Measurements from ENCODE around the gene ADAMTS19. TPM values are rescaled to one million over a fixed set of nuclear protein-coding genes. Genes with fewer than 3 reads are reported as not detected.

Gene ADAMTS19, protein sequence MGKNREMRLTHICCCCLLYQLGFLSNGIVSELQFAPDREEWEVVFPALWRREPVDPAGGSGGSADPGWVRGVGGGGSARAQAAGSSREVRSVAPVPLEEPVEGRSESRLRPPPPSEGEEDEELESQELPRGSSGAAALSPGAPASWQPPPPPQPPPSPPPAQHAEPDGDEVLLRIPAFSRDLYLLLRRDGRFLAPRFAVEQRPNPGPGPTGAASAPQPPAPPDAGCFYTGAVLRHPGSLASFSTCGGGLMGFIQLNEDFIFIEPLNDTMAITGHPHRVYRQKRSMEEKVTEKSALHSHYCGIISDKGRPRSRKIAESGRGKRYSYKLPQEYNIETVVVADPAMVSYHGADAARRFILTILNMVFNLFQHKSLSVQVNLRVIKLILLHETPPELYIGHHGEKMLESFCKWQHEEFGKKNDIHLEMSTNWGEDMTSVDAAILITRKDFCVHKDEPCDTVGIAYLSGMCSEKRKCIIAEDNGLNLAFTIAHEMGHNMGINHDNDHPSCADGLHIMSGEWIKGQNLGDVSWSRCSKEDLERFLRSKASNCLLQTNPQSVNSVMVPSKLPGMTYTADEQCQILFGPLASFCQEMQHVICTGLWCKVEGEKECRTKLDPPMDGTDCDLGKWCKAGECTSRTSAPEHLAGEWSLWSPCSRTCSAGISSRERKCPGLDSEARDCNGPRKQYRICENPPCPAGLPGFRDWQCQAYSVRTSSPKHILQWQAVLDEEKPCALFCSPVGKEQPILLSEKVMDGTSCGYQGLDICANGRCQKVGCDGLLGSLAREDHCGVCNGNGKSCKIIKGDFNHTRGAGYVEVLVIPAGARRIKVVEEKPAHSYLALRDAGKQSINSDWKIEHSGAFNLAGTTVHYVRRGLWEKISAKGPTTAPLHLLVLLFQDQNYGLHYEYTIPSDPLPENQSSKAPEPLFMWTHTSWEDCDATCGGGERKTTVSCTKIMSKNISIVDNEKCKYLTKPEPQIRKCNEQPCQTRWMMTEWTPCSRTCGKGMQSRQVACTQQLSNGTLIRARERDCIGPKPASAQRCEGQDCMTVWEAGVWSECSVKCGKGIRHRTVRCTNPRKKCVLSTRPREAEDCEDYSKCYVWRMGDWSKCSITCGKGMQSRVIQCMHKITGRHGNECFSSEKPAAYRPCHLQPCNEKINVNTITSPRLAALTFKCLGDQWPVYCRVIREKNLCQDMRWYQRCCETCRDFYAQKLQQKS
- 12.8 to 14.8 TPM (median 13.2 TPM) in 3 replicates for total RNA-seq

DNA sequence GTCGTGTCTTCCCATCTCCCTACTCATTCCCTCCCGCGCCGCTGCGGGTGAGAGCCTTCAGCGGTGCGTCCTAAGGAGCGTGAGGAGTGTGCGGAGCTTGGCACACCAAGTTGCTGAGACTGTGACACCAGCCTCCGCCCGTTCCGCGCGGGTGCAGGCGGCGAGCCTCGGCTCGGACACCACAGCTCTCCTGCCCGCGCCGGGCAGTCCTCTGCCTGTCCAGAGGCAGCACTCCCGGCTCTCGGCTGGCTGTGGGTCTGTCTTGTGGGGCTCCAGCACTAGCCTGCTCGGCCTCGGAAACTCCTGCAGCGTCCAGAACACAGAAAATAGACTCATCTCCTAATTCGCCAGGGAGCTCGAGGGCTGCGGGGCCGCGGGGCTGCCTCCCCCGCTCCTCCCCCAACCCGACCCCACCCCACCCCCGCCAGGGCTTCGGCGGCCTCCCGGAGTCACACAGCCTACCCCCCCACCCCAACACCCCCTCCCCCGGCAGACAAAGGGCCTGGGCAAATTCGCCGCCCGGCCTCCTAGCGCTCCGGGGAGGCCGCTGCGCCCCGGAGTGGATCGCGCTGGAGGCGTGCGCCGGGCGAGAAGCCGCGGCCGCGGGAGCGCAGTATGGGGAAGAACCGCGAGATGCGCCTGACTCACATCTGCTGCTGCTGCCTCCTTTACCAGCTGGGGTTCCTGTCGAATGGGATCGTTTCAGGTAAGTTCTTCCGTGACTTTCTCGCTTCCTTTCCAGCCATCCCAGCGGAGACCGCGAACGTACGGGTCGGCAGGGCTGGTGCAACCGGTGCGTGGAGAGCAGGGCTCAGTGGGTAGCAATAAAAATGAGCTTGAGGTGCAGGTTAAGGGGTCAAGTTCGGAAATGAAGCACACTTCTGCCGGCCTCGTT lies at the start of gene ADAMTS19:
Gene ADAMTS19 (plus strand): TSS at position 522 of the 895 bp plus-strand sequence. CDS start 94 bp downstream, at position 616.
- H3K27ac Mint-ChIP-seq = peak within 1 kb of the TSS; percentile 81
- H3K9me3 Mint-ChIP-seq = no peaks in the 10 kb centered on the region
- peaks cover 28% of the 10 kb centered on the region for H3K4me1 Mint-ChIP-seq
- TF ChIP-seq, protein P1, sequence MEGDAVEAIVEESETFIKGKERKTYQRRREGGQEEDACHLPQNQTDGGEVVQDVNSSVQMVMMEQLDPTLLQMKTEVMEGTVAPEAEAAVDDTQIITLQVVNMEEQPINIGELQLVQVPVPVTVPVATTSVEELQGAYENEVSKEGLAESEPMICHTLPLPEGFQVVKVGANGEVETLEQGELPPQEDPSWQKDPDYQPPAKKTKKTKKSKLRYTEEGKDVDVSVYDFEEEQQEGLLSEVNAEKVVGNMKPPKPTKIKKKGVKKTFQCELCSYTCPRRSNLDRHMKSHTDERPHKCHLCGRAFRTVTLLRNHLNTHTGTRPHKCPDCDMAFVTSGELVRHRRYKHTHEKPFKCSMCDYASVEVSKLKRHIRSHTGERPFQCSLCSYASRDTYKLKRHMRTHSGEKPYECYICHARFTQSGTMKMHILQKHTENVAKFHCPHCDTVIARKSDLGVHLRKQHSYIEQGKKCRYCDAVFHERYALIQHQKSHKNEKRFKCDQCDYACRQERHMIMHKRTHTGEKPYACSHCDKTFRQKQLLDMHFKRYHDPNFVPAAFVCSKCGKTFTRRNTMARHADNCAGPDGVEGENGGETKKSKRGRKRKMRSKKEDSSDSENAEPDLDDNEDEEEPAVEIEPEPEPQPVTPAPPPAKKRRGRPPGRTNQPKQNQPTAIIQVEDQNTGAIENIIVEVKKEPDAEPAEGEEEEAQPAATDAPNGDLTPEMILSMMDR (IDR thresholded peaks at IDR 0.05; ENCODE audit: unreplicated experiment) = no peak
- peaks cover 25% of the 10 kb centered on the region for H3K27me3 Mint-ChIP-seq (ENCODE audit: low read depth)
- peak within 1 kb of the TSS; percentile 95 for H3K4me3 Mint-ChIP-seq
- H3K36me3 Mint-ChIP-seq = no peaks in the 10 kb centered on the region
- peak; percentile 30 to 59 for DNase-seq (ENCODE audit: low spot score in 2 of 2, unreplicated experiment in 2 of 2)

DNA sequence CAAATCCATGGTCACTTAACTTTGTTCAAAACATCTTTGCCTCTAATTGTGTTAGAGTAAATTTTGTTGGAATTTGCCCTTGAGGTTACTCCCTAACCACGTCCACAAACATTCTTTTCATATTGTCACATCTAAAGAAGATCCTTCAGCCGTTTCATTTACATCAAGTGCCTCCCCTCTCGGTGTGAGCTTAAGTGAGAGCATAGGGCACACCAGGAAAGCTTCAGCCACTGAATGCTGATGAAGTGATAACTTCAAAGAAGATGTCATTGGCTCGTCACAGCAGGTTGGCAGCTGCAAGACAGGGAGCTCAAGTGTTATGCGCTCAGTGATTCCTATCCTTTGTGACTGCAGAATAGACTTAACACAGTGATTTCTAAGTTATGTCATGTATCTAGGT lies 49.6 kb upstream of the ADAMTS19 start:
- Mint-ChIP-seq H3K4me1 (peaks cover 33% of the 10 kb centered on the region), H3K9me3 (peaks cover 20% of the 10 kb centered on the region), H3K27ac (peak overlapping the region; percentile 53), H3K4me3 (no peak overlapping the region), H3K27me3 (ENCODE audit: low read depth) (no peaks in the 10 kb centered on the region), H3K36me3 (peaks cover 5% of the 10 kb centered on the region)
- no peak for DNase-seq (ENCODE audit: low spot score in 2 of 2, unreplicated experiment in 2 of 2)
- TF ChIP-seq, protein P1 (IDR thresholded peaks at IDR 0.05; ENCODE audit: unreplicated experiment) = no peak

DNA sequence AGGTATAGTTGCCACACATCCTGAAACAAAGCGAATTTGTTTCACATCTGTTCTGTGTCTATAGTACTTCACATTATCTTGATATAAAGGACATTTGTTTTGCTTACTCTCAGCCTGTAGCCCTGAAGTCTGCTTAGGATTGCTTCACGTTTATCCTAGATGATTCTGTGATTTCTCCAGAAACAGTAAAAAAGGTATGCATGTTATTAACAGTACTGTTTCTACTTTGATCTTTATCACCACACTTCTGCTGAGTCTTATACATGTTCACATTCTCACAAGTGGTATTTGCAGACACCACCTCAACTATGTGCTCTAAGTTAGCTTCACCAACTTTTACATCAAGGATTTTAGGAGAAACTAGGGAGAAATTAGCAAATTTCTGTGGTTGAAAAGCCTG lies 47.4 kb upstream of the ADAMTS19 start:
- no peaks in the 10 kb centered on the region for H3K27me3 Mint-ChIP-seq (ENCODE audit: low read depth)
- H3K27ac Mint-ChIP-seq = peak overlapping the region; percentile 51
- no peak for DNase-seq (ENCODE audit: low spot score in 2 of 2, unreplicated experiment in 2 of 2)
- TF ChIP-seq, protein P1 (IDR thresholded peaks at IDR 0.05; ENCODE audit: unreplicated experiment) = no peak
- H3K36me3 Mint-ChIP-seq = peaks cover 10% of the 10 kb centered on the region
- no peak overlapping the region for H3K4me3 Mint-ChIP-seq
- peaks cover 39% of the 10 kb centered on the region for H3K9me3 Mint-ChIP-seq
- peaks cover 26% of the 10 kb centered on the region for H3K4me1 Mint-ChIP-seq

DNA sequence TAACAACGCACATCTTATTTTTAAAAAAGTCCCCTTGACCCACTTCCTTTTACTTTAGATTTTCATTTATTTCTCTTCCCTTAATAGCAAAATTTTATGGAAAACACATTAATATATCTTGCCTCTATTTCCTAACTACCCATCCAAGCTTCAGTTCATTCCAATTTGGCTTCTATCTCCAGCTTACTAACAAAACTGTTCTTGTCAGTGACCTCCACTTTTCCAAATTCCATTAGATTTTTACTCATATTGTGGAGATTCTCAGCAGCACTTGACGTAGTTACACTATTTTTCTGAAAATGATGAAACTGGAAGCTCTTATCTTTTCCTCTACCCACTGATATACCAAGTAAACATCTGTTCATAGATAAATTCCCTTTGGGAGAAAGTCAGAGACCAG lies 46.5 kb upstream of the ADAMTS19 start:
- Mint-ChIP-seq H3K9me3 (peaks cover 37% of the 10 kb centered on the region), H3K36me3 (peaks cover 10% of the 10 kb centered on the region), H3K4me1 (peaks cover 26% of the 10 kb centered on the region), H3K27ac (no peak overlapping the region), H3K4me3 (no peak overlapping the region), H3K27me3 (ENCODE audit: low read depth) (no peaks in the 10 kb centered on the region)
- no peak for DNase-seq (ENCODE audit: low spot score in 2 of 2, unreplicated experiment in 2 of 2)
- TF ChIP-seq, protein P1 (IDR thresholded peaks at IDR 0.05; ENCODE audit: unreplicated experiment) = no peak
